ENCODE results near the gene MACROD2.

GRCh38 chr20:15220778-15221565 is 1225.7 kb downstream of the MACROD2 start:
- TF ChIP-seq CTCF (IDR thresholded peaks at IDR 0.05; ENCODE audit: poor library complexity, severe bottlenecking) (no peak), RAD21 (conservative IDR thresholded peaks at IDR 0.05) (no peak), SMC3 (conservative IDR thresholded peaks at IDR 0.05; ENCODE audit: poor library complexity) (no peak), POLR2AphosphoS5 (IDR thresholded peaks at IDR 0.05) (no peak), EZH2 (IDR thresholded peaks at IDR 0.05; ENCODE audit: borderline replicate concordance, insufficient read depth, low read length, poor library complexity, severe bottlenecking) (no peak), TAF1 (IDR thresholded peaks at IDR 0.05; ENCODE audit: low read depth) (no peak), REST (IDR thresholded peaks at IDR 0.05; ENCODE audit: borderline replicate concordance) (no peak), MXI1 (conservative IDR thresholded peaks at IDR 0.05; ENCODE audit: poor library complexity, severe bottlenecking) (no peak)
